ENCODE results near the gene CNTNAP2.

The CNTNAP2 gene

DNA sequence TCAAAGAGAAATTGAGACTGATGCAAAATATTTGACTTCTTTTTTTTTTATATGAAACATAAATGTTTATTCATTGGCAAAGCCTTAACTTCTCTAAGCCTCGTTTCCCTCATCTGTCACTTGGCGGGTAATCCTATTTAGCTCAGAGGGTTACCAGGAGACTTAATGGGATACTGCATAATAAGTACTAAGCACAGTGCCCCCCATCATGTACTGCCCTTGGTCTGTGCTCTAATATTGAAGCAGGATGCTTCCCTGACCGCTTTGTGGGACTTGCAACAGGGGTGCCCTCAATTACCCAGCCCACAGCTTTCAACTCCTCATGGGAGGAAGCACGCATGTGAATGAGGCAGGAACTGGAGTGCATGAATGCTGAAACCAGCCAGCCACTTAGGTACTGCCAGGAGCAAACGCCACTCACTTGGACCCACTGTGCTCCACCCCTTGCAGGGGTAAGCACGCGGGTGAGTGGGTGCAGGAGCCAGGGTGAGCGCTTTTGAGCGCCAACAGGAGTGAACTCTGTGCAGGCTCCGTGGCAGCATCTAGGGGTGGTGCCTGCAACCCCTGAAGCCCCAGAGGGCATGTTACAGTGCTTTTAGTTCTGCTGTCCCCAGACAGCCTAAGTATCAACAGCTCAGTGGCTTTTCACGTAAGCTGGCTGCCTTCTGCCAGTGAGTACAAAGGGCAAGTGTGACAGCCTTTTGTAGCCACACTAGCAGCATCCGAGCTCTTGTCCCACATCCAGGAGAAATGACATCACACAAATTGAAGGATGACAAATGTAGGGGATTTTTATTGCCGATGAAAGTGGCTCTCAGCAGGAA, 2264.2 kb downstream of the CNTNAP2 start:
- H3K4me3 Mint-ChIP-seq, result no peak overlapping the region
- no peaks in the 10 kb centered on the region for H3K9me3 Mint-ChIP-seq
- H3K36me3 Mint-ChIP-seq (ENCODE audit: low read depth), result no peaks in the 10 kb centered on the region
- no peak overlapping the region for H3K27ac Mint-ChIP-seq
- H3K4me1 Mint-ChIP-seq (ENCODE audit: low read depth), result no peaks in the 10 kb centered on the region
- H3K27me3 Mint-ChIP-seq (ENCODE audit: low read depth), result no peaks in the 10 kb centered on the region
- DNase-seq (ENCODE audit: low spot score), result no peak

DNA sequence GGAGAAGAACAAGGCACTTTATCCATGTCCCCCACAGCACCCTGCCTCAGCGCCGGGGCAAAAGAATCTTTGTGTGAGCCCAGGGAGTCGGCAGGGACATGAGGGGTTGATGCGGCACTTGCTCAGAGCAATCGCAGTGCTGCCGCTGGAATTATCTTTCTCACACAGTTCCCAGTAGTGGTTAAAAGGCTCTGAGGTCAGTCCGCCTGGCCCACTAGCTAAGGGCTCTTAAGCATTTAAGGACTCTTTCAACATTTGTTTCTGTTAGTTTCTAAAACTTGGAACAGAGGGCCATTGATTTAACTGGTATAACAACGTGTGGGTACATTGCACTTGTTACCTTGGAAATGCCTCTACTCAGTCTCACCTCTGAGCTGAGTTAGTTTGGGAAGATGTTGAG, 2266.0 kb downstream of the CNTNAP2 start:
- no peak for DNase-seq (ENCODE audit: low spot score)
- Mint-ChIP-seq H3K4me1 (ENCODE audit: low read depth) (no peaks in the 10 kb centered on the region), H3K4me3 (no peak overlapping the region), H3K36me3 (ENCODE audit: low read depth) (no peaks in the 10 kb centered on the region), H3K27ac (no peak overlapping the region), H3K9me3 (no peaks in the 10 kb centered on the region), H3K27me3 (ENCODE audit: low read depth) (no peaks in the 10 kb centered on the region)

DNA sequence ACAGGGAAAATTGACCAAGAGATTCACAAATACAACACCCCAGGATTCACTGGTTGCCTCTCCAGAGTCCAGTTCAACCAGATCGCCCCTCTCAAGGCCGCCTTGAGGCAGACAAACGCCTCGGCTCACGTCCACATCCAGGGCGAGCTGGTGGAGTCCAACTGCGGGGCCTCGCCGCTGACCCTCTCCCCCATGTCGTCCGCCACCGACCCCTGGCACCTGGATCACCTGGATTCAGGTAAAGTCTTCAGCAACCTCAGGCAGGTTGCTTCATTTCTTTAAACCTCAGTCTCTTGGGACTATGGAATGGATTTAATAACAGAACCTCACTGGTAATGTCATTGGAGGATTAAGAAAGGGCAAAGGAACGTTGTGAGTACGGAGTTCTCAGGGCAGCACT, 2267.1 kb downstream of the CNTNAP2 start:
- no peaks in the 10 kb centered on the region for H3K9me3 Mint-ChIP-seq
- no peak overlapping the region for H3K4me3 Mint-ChIP-seq
- no peaks in the 10 kb centered on the region for H3K4me1 Mint-ChIP-seq (ENCODE audit: low read depth)
- no peaks in the 10 kb centered on the region for H3K27me3 Mint-ChIP-seq (ENCODE audit: low read depth)
- no peak overlapping the region for H3K27ac Mint-ChIP-seq
- H3K36me3 Mint-ChIP-seq (ENCODE audit: low read depth), result no peaks in the 10 kb centered on the region
- DNase-seq (ENCODE audit: low spot score), result no peak

DNA sequence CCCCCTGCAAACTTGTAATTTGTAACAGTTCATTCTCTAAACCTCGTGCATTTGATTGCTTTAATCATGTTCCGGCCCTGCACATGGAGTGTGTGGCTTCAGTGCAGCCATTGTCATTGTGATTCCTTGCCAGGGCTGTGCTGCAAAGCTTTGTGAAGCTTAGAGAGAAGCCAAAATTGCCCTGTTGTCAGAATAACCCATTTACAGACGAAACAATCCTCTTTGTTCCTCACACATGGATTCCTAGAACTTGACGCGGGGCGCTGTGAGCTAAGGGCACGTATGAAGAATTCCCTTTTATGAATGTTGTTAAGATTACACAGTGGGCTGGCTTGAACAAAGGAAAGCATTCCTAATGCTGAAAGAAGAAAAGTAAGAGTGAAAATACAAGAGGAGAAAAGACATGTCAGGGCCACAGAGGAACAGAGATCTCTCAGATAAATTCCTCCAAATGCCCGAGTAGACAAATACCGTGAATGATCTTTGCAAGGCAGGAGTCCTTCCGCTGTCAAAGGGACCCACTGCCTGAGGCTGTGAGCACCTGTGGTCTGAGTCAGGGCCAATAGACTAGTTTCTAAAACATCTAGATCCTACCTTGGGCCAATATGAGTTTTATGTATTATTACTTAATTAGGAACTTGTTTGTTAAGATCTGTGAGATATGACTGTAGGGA, 2268.5 kb downstream of the CNTNAP2 start:
- no peaks in the 10 kb centered on the region for H3K27me3 Mint-ChIP-seq (ENCODE audit: low read depth)
- H3K4me3 Mint-ChIP-seq, result no peak overlapping the region
- no peak overlapping the region for H3K27ac Mint-ChIP-seq
- no peaks in the 10 kb centered on the region for H3K4me1 Mint-ChIP-seq (ENCODE audit: low read depth)
- no peaks in the 10 kb centered on the region for H3K36me3 Mint-ChIP-seq (ENCODE audit: low read depth)
- no peak for DNase-seq (ENCODE audit: low spot score)
- no peaks in the 10 kb centered on the region for H3K9me3 Mint-ChIP-seq

DNA sequence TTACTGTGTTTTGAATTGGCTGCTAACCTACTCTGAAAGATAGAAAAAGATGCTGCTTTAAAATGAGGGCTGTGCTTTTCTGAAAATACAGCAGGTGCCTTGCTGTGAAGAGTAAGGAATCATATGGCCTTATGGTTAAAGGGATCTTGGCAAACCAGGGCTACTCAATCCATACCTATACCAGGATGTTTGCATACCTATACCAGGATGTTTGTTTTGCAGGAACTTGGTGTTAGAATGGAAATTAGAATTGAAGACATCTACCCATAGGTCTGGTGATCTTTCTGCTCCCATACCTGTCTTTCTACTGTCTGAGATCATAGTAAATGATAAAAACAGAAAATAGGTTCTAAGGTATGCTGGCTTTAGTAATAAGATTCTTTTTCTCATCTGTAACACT, 2273.8 kb downstream of the CNTNAP2 start:
- Mint-ChIP-seq H3K27me3 (ENCODE audit: low read depth) (peaks cover 8% of the 10 kb centered on the region), H3K9me3 (no peaks in the 10 kb centered on the region), H3K36me3 (ENCODE audit: low read depth) (no peaks in the 10 kb centered on the region), H3K27ac (no peak overlapping the region), H3K4me1 (ENCODE audit: low read depth) (no peaks in the 10 kb centered on the region), H3K4me3 (no peak overlapping the region)
- no peak for DNase-seq (ENCODE audit: low spot score)

DNA sequence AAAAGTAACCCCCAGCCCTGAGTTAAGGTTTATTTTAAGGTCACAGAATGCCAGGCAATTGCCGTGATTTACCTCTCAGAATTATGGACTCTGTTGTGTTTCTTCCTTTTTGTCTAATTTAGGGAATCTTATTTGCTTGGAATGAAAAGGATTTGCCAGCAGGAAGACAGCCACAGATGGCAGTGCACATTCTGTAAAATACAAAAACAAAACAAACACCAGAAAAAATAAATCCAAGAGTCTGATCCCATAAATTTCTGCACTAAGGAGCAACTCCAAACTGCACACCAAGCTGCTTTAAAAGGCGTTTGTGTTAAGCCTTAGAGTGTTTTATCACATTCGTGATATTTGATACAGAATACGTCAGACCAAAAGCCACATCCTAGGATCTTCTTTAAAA, 2275.0 kb downstream of the CNTNAP2 start:
- no peaks in the 10 kb centered on the region for H3K9me3 Mint-ChIP-seq
- no peak for DNase-seq (ENCODE audit: low spot score)
- H3K27me3 Mint-ChIP-seq (ENCODE audit: low read depth), result peaks cover 8% of the 10 kb centered on the region
- no peaks in the 10 kb centered on the region for H3K4me1 Mint-ChIP-seq (ENCODE audit: low read depth)
- no peaks in the 10 kb centered on the region for H3K36me3 Mint-ChIP-seq (ENCODE audit: low read depth)
- no peak overlapping the region for H3K27ac Mint-ChIP-seq
- no peak overlapping the region for H3K4me3 Mint-ChIP-seq

DNA sequence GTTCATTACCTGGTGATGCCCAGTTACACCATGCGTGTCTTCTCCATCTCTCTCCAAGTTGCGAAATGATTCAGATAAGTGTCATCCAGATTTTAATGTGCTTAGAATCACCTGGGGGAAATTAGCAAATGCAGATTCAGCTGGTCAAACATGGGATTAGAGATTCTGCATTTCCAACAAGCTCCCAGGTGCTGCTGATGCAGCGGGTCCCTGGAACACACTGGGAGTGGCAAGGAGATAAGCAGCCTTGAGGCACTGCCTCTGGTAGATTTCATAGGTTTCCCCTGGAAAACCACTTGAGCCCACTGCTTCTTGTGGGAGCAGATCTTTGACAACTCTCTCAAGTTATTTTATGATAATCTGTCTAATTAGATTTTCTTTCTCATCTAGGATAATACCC, 2278.0 kb downstream of the CNTNAP2 start:
- Mint-ChIP-seq H3K4me3 (no peak overlapping the region), H3K36me3 (ENCODE audit: low read depth) (no peaks in the 10 kb centered on the region), H3K27ac (no peak overlapping the region), H3K9me3 (no peaks in the 10 kb centered on the region), H3K4me1 (ENCODE audit: low read depth) (no peaks in the 10 kb centered on the region), H3K27me3 (ENCODE audit: low read depth) (peaks cover 19% of the 10 kb centered on the region)
- no peak for DNase-seq (ENCODE audit: low spot score)

DNA sequence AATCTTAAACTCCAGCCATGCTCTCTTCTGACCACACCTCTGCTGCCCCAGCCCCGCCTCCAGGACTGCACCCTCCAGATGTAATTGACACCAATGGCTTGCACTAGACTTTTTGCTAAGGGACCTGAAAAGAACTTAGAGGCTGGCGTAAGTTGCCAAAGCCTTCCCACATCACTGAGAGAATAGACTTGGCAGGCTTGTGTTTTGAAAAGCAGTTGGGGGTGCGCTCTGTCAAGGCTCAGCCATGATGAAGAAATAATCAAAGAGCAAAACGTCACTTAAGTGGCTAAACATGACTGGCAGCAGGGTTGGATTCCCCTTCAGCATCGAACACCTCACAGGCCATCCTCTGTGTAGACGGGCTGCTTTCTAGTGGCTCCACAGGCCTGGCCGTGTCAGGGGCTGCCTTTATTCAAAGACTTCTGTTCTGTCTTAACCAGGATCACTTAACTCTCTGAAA, 2278.8 kb downstream of the CNTNAP2 start:
- no peak overlapping the region for H3K27ac Mint-ChIP-seq
- no peaks in the 10 kb centered on the region for H3K36me3 Mint-ChIP-seq (ENCODE audit: low read depth)
- H3K4me3 Mint-ChIP-seq, result no peak overlapping the region
- H3K4me1 Mint-ChIP-seq (ENCODE audit: low read depth), result no peaks in the 10 kb centered on the region
- DNase-seq (ENCODE audit: low spot score), result no peak
- peaks cover 23% of the 10 kb centered on the region for H3K27me3 Mint-ChIP-seq (ENCODE audit: low read depth)
- H3K9me3 Mint-ChIP-seq, result no peaks in the 10 kb centered on the region

DNA sequence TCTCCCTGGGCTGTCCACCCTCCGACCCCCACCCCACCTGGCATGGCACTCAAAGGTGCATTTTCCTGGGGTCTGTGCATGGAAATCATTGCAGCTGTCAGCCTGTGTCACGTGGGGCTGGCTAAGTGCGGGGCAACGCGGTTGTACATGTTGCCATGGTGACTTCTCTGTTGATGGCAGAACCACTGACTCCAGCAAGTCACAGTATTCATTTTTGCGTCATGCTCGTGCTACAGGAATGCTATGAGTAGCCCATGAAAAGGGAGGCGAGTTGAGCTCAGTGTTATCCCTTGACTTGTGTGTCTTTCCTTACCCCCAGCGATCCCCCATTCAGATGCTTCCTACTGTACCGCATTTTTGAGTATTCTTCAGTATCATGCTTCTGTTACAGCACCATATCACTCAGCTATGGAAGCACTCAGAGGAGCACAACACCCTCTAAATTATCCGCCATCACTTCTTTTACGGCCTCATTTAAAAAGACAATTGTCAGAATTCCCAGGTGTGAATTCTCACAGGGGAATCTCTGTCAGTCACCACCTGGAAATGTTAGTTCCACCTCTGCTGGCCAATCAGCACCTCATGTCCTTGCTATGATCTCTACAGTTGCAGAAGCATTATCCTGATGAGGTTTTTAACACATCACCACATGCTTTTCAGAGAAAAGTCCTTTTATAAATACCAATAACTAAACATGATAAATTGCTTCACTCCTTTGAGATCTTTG, 2279.6 kb downstream of the CNTNAP2 start:
- H3K36me3 Mint-ChIP-seq (ENCODE audit: low read depth), result no peaks in the 10 kb centered on the region
- H3K4me1 Mint-ChIP-seq (ENCODE audit: low read depth), result no peaks in the 10 kb centered on the region
- no peaks in the 10 kb centered on the region for H3K9me3 Mint-ChIP-seq
- H3K27me3 Mint-ChIP-seq (ENCODE audit: low read depth), result peaks cover 25% of the 10 kb centered on the region
- no peak overlapping the region for H3K4me3 Mint-ChIP-seq
- no peak for DNase-seq (ENCODE audit: low spot score)
- H3K27ac Mint-ChIP-seq, result no peak overlapping the region

DNA sequence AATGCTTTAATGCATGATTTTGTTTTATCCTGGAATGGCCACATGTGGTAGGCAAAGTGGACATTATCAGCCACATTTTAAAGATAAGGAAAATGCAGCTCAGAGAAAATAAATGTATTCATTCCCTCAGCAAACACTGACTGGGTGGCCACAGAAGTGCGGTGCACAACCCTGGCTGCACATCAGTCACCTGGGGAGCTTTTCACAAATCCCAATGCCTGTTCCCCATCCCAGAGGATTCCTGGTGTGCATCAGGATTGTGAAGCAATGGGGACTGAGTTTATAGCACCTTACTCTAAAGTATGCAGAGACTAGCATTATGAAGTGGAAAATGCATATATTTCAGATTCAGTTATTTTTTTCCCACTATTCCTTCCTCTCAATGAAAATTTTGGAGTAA, 2280.5 kb downstream of the CNTNAP2 start:
- DNase-seq (ENCODE audit: low spot score), result no peak
- H3K4me3 Mint-ChIP-seq, result no peak overlapping the region
- no peaks in the 10 kb centered on the region for H3K4me1 Mint-ChIP-seq (ENCODE audit: low read depth)
- H3K9me3 Mint-ChIP-seq, result no peaks in the 10 kb centered on the region
- H3K27me3 Mint-ChIP-seq (ENCODE audit: low read depth), result peaks cover 25% of the 10 kb centered on the region
- H3K27ac Mint-ChIP-seq, result no peak overlapping the region
- H3K36me3 Mint-ChIP-seq (ENCODE audit: low read depth), result no peaks in the 10 kb centered on the region

DNA sequence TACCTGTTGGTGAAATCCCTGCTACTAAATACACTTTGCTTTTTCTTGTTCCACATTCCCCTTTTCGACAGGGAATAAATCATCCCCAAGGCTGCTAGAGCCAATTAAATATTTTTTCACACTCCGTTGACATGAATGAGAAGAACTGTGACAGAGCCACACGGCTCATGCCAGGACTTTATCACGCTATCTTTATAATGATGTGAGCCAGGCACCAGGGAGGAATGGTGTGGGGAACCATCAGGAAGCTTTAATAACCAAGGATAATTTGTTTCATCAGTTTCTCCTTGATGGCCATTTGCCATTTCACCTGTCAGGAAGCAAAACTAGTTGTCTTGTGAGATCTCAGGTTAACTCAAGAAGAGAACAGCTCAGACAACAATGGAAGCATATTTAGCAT, 2280.9 kb downstream of the CNTNAP2 start:
- Mint-ChIP-seq H3K9me3 (no peaks in the 10 kb centered on the region), H3K27ac (no peak overlapping the region), H3K36me3 (ENCODE audit: low read depth) (no peaks in the 10 kb centered on the region), H3K27me3 (ENCODE audit: low read depth) (peaks cover 25% of the 10 kb centered on the region), H3K4me1 (ENCODE audit: low read depth) (no peaks in the 10 kb centered on the region), H3K4me3 (no peak overlapping the region)
- no peak for DNase-seq (ENCODE audit: low spot score)

DNA sequence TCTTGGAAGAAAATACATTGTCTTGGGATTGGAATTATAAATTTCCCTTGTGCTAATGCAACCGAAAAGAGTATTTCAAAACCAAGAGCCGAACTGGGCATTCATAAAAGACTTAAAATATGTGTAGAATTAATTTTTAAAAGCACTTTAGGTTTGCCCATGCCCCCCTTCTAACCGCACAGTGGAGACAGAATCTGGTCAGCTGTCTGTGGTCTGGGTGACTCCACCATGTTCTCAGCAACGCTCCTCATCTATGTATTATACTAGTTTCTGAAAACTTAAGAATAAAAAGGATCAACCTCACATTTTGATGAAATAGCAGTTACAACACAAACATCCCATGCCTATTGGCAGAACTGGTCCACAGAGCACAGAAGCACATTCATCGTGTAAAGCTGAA, 2281.4 kb downstream of the CNTNAP2 start:
- Mint-ChIP-seq H3K27ac (no peak overlapping the region), H3K36me3 (ENCODE audit: low read depth) (no peaks in the 10 kb centered on the region), H3K9me3 (no peaks in the 10 kb centered on the region), H3K27me3 (ENCODE audit: low read depth) (peaks cover 25% of the 10 kb centered on the region), H3K4me1 (ENCODE audit: low read depth) (no peaks in the 10 kb centered on the region), H3K4me3 (no peak overlapping the region)
- DNase-seq (ENCODE audit: low spot score), result no peak

DNA sequence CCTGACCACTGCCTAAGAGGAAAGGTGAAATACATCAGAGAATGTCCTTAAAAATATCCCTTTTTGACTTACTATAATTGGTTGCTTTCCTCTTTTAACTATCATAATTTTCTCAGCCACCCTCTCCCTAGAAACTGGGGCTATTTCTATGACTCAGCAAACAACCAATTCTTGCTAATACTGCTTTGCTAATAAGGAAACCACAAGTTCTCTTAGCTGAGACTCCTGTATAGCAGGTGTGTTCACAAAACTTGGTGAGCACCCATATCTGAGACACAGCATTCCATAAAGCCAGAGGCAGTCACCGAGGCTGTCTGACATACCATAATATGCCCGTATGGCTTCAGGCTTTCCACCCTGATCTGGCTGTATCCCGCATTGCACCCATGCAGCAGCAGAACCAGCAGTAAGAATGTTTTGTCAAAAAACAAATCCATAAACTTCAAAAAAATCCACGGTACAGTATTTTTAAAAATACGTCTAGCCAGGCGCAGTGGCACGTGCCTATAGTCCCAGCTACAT, 2282.3 kb downstream of the CNTNAP2 start:
- Mint-ChIP-seq H3K27ac (no peak overlapping the region), H3K9me3 (no peaks in the 10 kb centered on the region), H3K27me3 (ENCODE audit: low read depth) (peaks cover 24% of the 10 kb centered on the region), H3K4me3 (no peak overlapping the region), H3K36me3 (ENCODE audit: low read depth) (no peaks in the 10 kb centered on the region), H3K4me1 (ENCODE audit: low read depth) (no peaks in the 10 kb centered on the region)
- DNase-seq (ENCODE audit: low spot score), result no peak

DNA sequence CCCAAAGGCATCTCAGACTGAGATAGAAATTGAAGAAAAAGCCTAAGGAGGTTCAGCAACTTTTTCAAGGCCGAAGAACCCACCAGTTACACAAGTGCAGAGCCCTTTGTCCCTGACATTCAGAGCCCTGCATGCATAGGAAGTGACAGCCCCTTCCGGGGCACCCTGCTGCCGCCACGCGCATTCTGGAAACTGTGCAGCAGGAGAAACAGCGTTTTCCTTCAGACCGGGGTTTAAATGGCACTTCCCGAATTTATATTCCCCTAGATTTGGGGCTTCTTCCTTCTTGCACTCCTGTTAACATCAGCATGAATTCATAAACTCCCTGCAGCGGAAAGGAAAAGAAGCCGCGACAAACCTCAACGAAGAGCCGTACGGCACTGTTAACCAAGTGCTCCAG, 2283.5 kb downstream of the CNTNAP2 start:
- Mint-ChIP-seq H3K27me3 (ENCODE audit: low read depth) (peaks cover 18% of the 10 kb centered on the region), H3K4me1 (ENCODE audit: low read depth) (no peaks in the 10 kb centered on the region), H3K27ac (no peak overlapping the region), H3K9me3 (no peaks in the 10 kb centered on the region), H3K36me3 (ENCODE audit: low read depth) (no peaks in the 10 kb centered on the region), H3K4me3 (peak overlapping the region; percentile 49)
- DNase-seq (ENCODE audit: low spot score), result no peak
